B cell (primary cell): ENCODE data around the gene TRIOBP. TPM values are rescaled to one million over a fixed set of nuclear protein-coding genes. Genes with fewer than 3 reads are reported as not detected.

ENCODE experiments used
- ATAC-seq: fragments of 200-7000 bp; cut with Tn5 transposase; one replicate; pipeline ENCODE4 v1.10.0; 2021; ENCODE audit warnings: low read depth, mild to moderate bottlenecking, moderate number of reproducible peaks, moderate library complexity
- CTCF ChIA-PET: fragments of 350-600 bp; sonication (Branson Sonifier 250); formaldehyde crosslinking; loops from one replicate; lab custom pipeline; 2021; ENCODE audit warnings: antibody characterized with exemption, inconsistent platforms; lab: Charles Lee
- POLR2A ChIA-PET: fragments of 350-600 bp; sonication (Branson Sonifier 250); formaldehyde crosslinking; loops from one replicate; lab custom pipeline; 2021; ENCODE audit warnings: antibody characterized with exemption; lab: Charles Lee
- DNase-seq: peaks from one replicate; pipeline ENCODE4 v3.0.0; 2013
- H2AFZ ChIP-seq: 2 replicates; pipeline ENCODE4 v1.6.1; 2012; ENCODE audit warnings: mild to moderate bottlenecking, low read depth, low read length; ENCODE audit not compliant: insufficient read depth, poor library complexity, severe bottlenecking
- H3K27ac ChIP-seq, 2 donors: 1 replicate in 1 of 2; 2 replicates in 1 of 2; pipeline ENCODE4 v1.5.1; 2012 to 2013; ENCODE audit warnings: low read length in 2 of 2, mild to moderate bottlenecking in 2 of 2, moderate library complexity in 1 of 2
- H3K27me3 ChIP-seq, 4 experiments: fragments of 200-600 bp in 1 of 4; sonication (generic) in 1 of 4; replicated peaks in 1 of 4; 1 replicate in 2 of 4; 2 replicates in 2 of 4; pipeline versions ENCODE4 v1.6.1 to v1.7.0; 2013 to 2016; ENCODE audit warnings: low read length in 3 of 4, mild to moderate bottlenecking in 2 of 4, mixed read lengths in 1 of 4, moderate library complexity in 1 of 4; ENCODE audit not compliant: insufficient read depth in 4 of 4, control insufficient read depth in 3 of 4; ENCODE audit errors: control extremely low read depth in 1 of 4
- H3K36me3 ChIP-seq, 2 experiments: replicated peaks in 1 of 2; 1 replicate in 1 of 2; 2 replicates in 1 of 2; pipeline versions ENCODE4 v1.6.1 to v1.7.1; 2013; ENCODE audit warnings: low read length in 1 of 2; ENCODE audit not compliant: insufficient read depth in 2 of 2, control insufficient read depth in 1 of 2; ENCODE audit errors: control extremely low read depth in 1 of 2, extremely low read depth in 1 of 2
- H3K4me1 ChIP-seq, 2 donors: fragments of 200-600 bp in 1 of 2; sonication (generic) in 1 of 2; 1 replicate in 1 of 2; 2 replicates in 1 of 2; pipeline versions ENCODE4 v1.5.1 to v1.6.1; 2013 to 2017; ENCODE audit warnings: low read length in 2 of 2; ENCODE audit not compliant: control insufficient read depth in 2 of 2, insufficient read depth in 2 of 2
- H3K4me2 ChIP-seq: replicated peaks from 2 replicates; pipeline ENCODE3; 2012; ENCODE audit warnings: mild to moderate bottlenecking, low read depth, low read length; ENCODE audit not compliant: poor library complexity, severe bottlenecking
- H3K4me3 ChIP-seq, 5 experiments: fragments of 200-600 bp in 1 of 5; sonication (generic) in 1 of 5; 1 replicate in 3 of 5; 2 replicates in 2 of 5; pipeline versions ENCODE4 v1.5.1 to v1.7.0; 2011 to 2016; ENCODE audit warnings: low read length in 4 of 5, mild to moderate bottlenecking in 4 of 5, low read depth in 2 of 5, control low read depth in 1 of 5, moderate library complexity in 1 of 5; ENCODE audit not compliant: insufficient read depth in 1 of 5; ENCODE audit errors: control extremely low read depth in 1 of 5, extremely low read depth in 1 of 5
- H3K79me2 ChIP-seq: fragments of 200-600 bp; sonication (generic); one replicate; pipeline ENCODE4 v1.6.0; 2016; ENCODE audit warnings: low read length; ENCODE audit not compliant: control insufficient read depth, insufficient read depth
- H3K9ac ChIP-seq: fragments of 200-600 bp; sonication (generic); 2 replicates; pipeline ENCODE4 v1.6.1; 2017; ENCODE audit warnings: mild to moderate bottlenecking, low read length, moderate library complexity
- H3K9me3 ChIP-seq, 3 donors: one replicate each; pipeline versions ENCODE4 v1.6.1 to v1.7.1; 2013; ENCODE audit warnings: low read length in 2 of 3; ENCODE audit not compliant: control insufficient read depth in 2 of 3, insufficient read depth in 1 of 3; ENCODE audit errors: control extremely low read depth in 1 of 3
- H4K20me1 ChIP-seq: 2 replicates; pipeline ENCODE4 v1.6.0; 2012; ENCODE audit warnings: mild to moderate bottlenecking, low read length; ENCODE audit not compliant: insufficient read depth, control insufficient read depth, poor library complexity, severe bottlenecking
- H3K27ac Mint-ChIP-seq: one replicate; pipeline ENCODE4 v1.8.0; 2021; ENCODE audit warnings: mixed read lengths
- H3K27me3 Mint-ChIP-seq: one replicate; pipeline ENCODE4 v1.8.0; 2021; ENCODE audit warnings: mixed read lengths
- H3K4me1 Mint-ChIP-seq: one replicate; pipeline ENCODE4 v1.8.0; 2021; ENCODE audit warnings: mixed read lengths
- H3K4me3 Mint-ChIP-seq: one replicate; pipeline ENCODE4 v1.8.0; 2021; ENCODE audit warnings: mixed read lengths
- H3K9me3 Mint-ChIP-seq: one replicate; pipeline ENCODE4 v1.8.0; 2022; ENCODE audit warnings: mixed read lengths; ENCODE audit not compliant: insufficient read depth
- CTCF ChIP-seq: fragments of 200-600 bp; IDR thresholded peaks from one replicate; pipeline ENCODE4 v1.8.0; 2022; ENCODE audit warnings: antibody characterized with exemption, mild to moderate bottlenecking
- EZH2 ChIP-seq: IDR thresholded peaks from 2 replicates; pipeline ENCODE4 v1.6.1; 2012; ENCODE audit warnings: borderline replicate concordance, low read depth, mild to moderate bottlenecking, moderate library complexity, low read length; ENCODE audit not compliant: insufficient read depth, poor library complexity, severe bottlenecking
- WGBS: methylation state at CpG from one replicate; pipeline ENCODE4 v1.1.5; 2013; ENCODE audit warnings: missing lambda C conversion rate; ENCODE audit not compliant: insufficient coverage; 5-methylcytosine and 5-hydroxymethylcytosine counted together
- intact Hi-C: fragments of 100-400 bp; cut with micrococcal nuclease; formaldehyde crosslinking; loops from one replicate; pipeline ENCODE4 v1.10.0; 2022
- polyA plus RNA-seq: library from polyadenylated mRNA; depleted of rRNA; stranded (reverse); fragments of >200 nt; gene quantifications from 2 replicates; pipeline ENCODE4 v1.2.3, GENCODE V29; 2012
- total RNA-seq, 2 donors: library from RNA; stranded (reverse); fragments of 120-200 nt in 1 of 2; gene quantifications; 1 replicate in 1 of 2; 2 replicates in 1 of 2; pipeline versions ENCODE4 v1.2.3 to v1.2.4, GENCODE V29; 2013 to 2022

The TRIOBP gene
- total and polyA plus RNA-seq, 2 donors (not counting 1 experiment from before 2014, with no cell fraction given), result 26.8 to 47.5 TPM

DNA sequence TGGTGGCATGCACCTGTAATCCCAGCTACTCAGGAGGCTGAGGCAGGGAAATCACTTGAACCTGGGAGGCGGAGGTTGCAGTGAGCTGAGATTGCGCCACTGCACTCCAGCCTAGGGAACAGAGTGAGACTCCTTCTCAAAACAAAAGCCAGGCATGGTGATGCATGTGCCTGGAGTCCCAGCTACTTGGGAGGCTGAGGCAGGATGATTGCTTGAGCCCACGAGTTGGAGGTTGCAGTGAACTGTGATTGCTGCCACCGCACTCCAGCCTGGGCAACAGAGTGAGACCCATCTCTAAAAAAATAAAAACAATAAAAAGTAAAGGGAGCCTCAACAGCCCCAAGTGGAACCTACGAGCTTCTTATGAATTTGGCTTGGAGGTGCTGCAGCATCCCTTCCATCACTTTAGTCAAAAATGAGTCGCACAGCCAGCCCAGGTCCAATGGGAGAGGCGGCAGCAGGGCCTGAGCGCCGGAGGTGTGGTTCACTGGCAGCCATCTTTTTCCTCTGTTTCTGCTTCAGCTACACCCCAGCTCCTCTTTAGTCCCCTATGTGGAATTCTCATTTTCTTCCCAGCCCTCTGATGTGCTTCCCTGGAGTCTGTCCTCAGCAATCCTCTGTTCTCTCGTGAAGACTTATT is 81.6 kb downstream of the TRIOBP start:
- Mint-ChIP-seq H3K27me3 (no peaks in the 10 kb centered on the region), H3K4me1 (peaks cover 12% of the 10 kb centered on the region), H3K9me3 (no peaks in the 10 kb centered on the region), H3K27ac (no peak overlapping the region), H3K4me3 (no peak overlapping the region)
- no peak overlapping the region for H3K27ac ChIP-seq
- no peak overlapping the region for H3K4me2 ChIP-seq
- ChIA-PET POLR2A (no interaction called here), CTCF (no interaction called here)
- intact Hi-C loops, result no loop called here
- no peak overlapping the region for H3K9ac ChIP-seq
- TF ChIP-seq EZH2 (no peak), CTCF (no peak)
- H3K9me3 ChIP-seq, result no peaks in the 10 kb centered on the region
- peaks cover 0 to 10% of the 10 kb centered on the region in 2 donors for H3K4me1 ChIP-seq
- no peak overlapping the region for H3K4me3 ChIP-seq
- H4K20me1 ChIP-seq, result no peaks in the 10 kb centered on the region
- ATAC-seq (no peak), DNase-seq (no peak)
- WGBS, result 96% methylated on average over 8 of the region's 10 CpGs
- no peaks in the 10 kb centered on the region for H3K79me2 ChIP-seq
- no peaks in the 10 kb centered on the region for H3K27me3 ChIP-seq
- H3K36me3 ChIP-seq, result peaks cover 0 to 4% of the 10 kb centered on the region in 2 experiments
- H2AFZ ChIP-seq, result no peak overlapping the region

DNA sequence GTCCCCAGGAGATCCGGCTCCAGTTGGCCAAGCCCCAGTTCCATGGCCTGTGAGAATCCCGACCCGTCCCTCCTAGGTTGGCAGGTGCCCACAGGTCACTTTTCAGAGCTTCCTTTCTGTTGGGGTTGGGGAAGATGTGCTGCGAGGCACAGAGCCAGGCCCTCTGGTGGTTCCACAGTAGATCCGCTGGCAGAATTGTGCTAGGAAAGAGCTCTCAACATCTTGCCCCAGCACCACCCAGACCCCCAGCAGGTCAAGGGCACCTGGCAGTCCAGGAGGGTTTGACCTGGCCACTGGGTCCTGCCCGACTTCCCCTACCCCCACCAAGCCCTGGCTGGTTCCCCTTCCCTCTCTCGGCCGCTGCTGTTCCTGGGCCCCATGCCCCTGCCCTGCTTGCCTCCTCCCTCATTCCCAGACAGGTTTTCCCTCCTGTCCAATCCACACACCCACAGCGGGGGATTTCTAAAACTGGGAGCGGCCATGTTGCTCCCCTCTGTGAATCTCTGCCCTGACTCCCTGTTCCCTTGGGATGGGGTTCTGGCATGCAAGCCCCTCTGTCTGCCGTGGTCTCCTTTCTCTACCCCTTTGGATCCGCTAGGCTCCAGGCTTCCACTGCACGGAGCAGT is 84.7 kb downstream of the TRIOBP start:
- H3K36me3 ChIP-seq, result no peaks in the 10 kb centered on the region
- H3K4me2 ChIP-seq, result no peak overlapping the region
- WGBS, result 96% methylated on average over 13 of the region's 13 CpGs
- no peak for TF ChIP-seq EZH2
- TF ChIP-seq CTCF, result no peak
- ChIA-PET POLR2A (no interaction called here), CTCF (no interaction called here)
- H3K9ac ChIP-seq, result no peak overlapping the region
- Mint-ChIP-seq H3K4me1 (peaks cover 12% of the 10 kb centered on the region), H3K4me3 (no peak overlapping the region), H3K27me3 (peaks cover 8% of the 10 kb centered on the region), H3K27ac (no peak overlapping the region), H3K9me3 (no peaks in the 10 kb centered on the region)
- no peak for ATAC-seq
- H3K27me3 ChIP-seq, result no peaks in the 10 kb centered on the region
- no peaks in the 10 kb centered on the region for H4K20me1 ChIP-seq
- intact Hi-C loops, result no loop called here
- H2AFZ ChIP-seq, result no peak overlapping the region
- DNase-seq, result no peak
- peaks cover 0 to 10% of the 10 kb centered on the region in 2 donors for H3K4me1 ChIP-seq
- H3K27ac ChIP-seq, result no peak overlapping the region
- no peaks in the 10 kb centered on the region for H3K9me3 ChIP-seq
- H3K79me2 ChIP-seq, result no peaks in the 10 kb centered on the region
- H3K4me3 ChIP-seq, result no peak overlapping the region
